AG10803 (cell line): ENCODE measurements around the gene ANGEL2.
A peak's percentile ranks its signal among the peaks of the same experiment; 100 is the strongest.

Source experiments
- DNase-seq: peaks from one replicate; pipeline ENCODE4 v3.0.0; 2010; ENCODE audit warnings: low read depth
- H3K4me3 ChIP-seq: 2 replicates; pipeline ENCODE4 v1.5.1; 2011; ENCODE audit warnings: mild to moderate bottlenecking, low read length, control low read depth
- TF ChIP-seq, protein P1 (sequence below): conservative IDR thresholded peaks from 2 replicates; pipeline ENCODE4 v1.5.1; 2011; ENCODE audit warnings: mild to moderate bottlenecking, low read length, control low read depth, inconsistent platforms

Gene ANGEL2

DNA sequence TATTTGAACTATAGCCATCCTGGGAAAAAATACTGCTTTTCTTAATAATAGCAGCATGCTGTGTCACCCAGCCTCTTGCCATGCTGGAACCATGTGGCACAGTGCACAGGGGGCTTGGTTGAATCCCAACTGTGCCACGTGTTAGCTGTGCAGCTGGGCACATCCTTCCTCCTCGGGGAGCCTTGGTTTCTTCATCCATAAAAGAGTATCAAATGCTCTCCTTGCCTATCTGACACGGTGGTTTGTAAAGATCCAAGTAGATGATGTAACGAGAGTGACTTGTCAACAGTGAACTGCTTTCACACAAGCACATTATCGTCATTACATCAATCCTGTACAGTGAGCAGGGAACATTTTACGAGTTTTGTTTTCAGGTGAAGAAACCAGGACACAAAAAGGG is 41.0 kb downstream of the ANGEL2 start:
- TF ChIP-seq, protein P1, sequence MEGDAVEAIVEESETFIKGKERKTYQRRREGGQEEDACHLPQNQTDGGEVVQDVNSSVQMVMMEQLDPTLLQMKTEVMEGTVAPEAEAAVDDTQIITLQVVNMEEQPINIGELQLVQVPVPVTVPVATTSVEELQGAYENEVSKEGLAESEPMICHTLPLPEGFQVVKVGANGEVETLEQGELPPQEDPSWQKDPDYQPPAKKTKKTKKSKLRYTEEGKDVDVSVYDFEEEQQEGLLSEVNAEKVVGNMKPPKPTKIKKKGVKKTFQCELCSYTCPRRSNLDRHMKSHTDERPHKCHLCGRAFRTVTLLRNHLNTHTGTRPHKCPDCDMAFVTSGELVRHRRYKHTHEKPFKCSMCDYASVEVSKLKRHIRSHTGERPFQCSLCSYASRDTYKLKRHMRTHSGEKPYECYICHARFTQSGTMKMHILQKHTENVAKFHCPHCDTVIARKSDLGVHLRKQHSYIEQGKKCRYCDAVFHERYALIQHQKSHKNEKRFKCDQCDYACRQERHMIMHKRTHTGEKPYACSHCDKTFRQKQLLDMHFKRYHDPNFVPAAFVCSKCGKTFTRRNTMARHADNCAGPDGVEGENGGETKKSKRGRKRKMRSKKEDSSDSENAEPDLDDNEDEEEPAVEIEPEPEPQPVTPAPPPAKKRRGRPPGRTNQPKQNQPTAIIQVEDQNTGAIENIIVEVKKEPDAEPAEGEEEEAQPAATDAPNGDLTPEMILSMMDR, result no peak
- DNase-seq, result no peak
- H3K4me3 ChIP-seq, result no peak overlapping the region

- no peak overlapping the region for H3K4me3 ChIP-seq
- DNase-seq, result no peak
- TF ChIP-seq, protein P1, result no peak
Observed at GRCh38 chr1:212973899-212974298, 41.8 kb downstream of the ANGEL2 start.

DNA sequence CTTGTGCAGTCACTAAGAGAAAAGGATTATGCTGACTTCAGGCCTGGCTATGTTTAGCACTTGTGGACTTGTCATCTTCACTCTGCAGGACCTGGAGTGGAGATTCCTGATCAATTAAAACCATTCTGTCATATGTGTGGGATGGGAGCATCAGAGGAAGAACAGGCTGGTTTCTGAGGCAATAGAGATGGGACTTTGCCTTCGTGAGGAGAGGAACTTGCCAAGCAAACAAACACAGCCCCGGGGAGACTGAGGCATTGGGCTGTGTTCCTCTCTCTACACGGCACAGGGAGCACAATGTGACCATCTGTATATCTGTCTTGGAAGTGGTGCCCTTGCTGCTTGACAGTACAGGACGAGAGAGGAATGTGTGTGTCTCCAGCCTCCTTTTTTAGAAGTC is 42.2 kb downstream of the ANGEL2 start:
- TF ChIP-seq, protein P1, result no peak
- H3K4me3 ChIP-seq, result no peak overlapping the region
- DNase-seq, result no peak

- DNase-seq, result no peak
- no peak overlapping the region for H3K4me3 ChIP-seq
- TF ChIP-seq, protein P1, result no peak
Observed at GRCh38 chr1:212971312-212971711, 44.4 kb downstream of the ANGEL2 start.

GRCh38 chr1:212970085-212970484 is 45.6 kb downstream of the ANGEL2 start:
- TF ChIP-seq, protein P1, result no peak
- no peak overlapping the region for H3K4me3 ChIP-seq
- DNase-seq, result no peak

DNA sequence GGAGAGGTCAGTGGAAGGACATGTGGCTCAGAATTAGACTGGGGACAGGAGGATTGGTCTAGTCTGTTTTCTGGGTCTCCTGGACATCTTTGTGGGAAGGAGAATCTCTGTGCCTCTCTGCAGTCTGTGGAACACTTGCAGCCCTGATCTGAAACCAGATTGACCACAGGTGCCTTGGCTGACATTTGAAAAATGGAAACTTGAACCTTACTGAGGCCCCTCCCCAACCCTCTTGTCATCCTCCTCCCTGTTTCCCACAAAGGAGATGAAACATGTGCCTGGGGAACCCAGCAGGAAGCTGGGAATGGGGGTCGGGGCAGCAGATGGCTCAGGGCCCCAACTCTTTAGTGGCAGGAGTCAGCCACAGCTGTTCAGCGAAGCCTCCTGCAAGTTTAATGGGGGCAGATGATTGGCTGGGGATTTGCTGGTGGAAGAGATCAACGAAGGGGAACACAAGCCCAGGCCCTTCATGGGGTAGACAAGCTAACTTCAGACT is 47.3 kb downstream of the ANGEL2 start:
- DNase-seq, result no peak
- TF ChIP-seq, protein P1, result no peak
- H3K4me3 ChIP-seq, result no peak overlapping the region

DNA sequence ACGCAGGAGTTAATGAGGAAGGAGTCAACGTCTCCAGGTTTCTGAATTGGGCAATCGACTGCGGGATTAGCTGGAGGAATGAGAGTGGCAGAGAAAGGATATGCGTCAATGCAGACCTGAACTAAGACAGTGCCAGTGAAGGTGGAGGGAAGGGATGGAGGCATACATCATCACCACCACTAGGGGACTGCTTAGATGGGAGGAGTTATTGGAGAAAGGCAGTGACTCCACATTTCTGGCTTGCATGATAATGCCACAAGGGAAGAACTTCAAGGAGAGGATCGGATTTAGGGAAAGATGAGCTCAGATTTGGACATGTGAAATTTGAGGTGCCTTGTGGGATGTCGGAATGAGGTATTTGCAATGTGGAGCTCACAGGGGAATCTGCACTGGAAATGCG is 47.9 kb downstream of the ANGEL2 start:
- TF ChIP-seq, protein P1, result peak; percentile 61
- no peak overlapping the region for H3K4me3 ChIP-seq
- DNase-seq, result peak; percentile 39
